ENCODE data around the gene CYP2C19.
"Not testable (repeated sequence)": the region's sequence is repeated elsewhere in the genome, so short reads cannot be mapped to it uniquely, and the experiment has no call there.

Gene CYP2C19

GRCh38 chr10:94785211-94785610, 22.7 kb downstream of the CYP2C19 start:
- TF ChIP-seq CTCF (IDR thresholded peaks at IDR 0.05; ENCODE audit: low read depth, low read length, missing control alignments) = no peak
- no peak overlapping the region for H3K4me3 ChIP-seq (ENCODE audit: low read depth, low read length)
- no peak for DNase-seq
- in situ Hi-C loops (cut with HindIII; ENCODE audit: low pct_ligation_motif_present, low sequenced_read_pairs) = no loop called here
- H3K36me3 ChIP-seq (replicated peaks) = no peaks in the 10 kb centered on the region
- H3K27me3 ChIP-seq (replicated peaks) = no peaks in the 10 kb centered on the region
- no peak overlapping the region for H3K27ac ChIP-seq

- DNase-seq; in situ Hi-C loops (cut with HindIII; ENCODE audit: low pct_ligation_motif_present, low sequenced_read_pairs); H3K27ac ChIP-seq; H3K27me3 ChIP-seq (replicated peaks); H3K4me3 ChIP-seq (ENCODE audit: low read depth, low read length); H3K36me3 ChIP-seq (replicated peaks): not testable (repeated sequence)
Measured at GRCh38 chr10:94800551-94800950, 38.1 kb downstream of the CYP2C19 start.

- in situ Hi-C loops (cut with HindIII; ENCODE audit: low pct_ligation_motif_present, low sequenced_read_pairs) = no loop called here
- Histone ChIP-seq H3K4me3 (ENCODE audit: low read depth, low read length) (no peak overlapping the region), H3K27ac (no peak overlapping the region), H3K27me3 (replicated peaks) (no peaks in the 10 kb centered on the region), H3K36me3 (replicated peaks) (no peaks in the 10 kb centered on the region)
- no peak for DNase-seq
- TF ChIP-seq CTCF (IDR thresholded peaks at IDR 0.05; ENCODE audit: low read depth, low read length, missing control alignments) = no peak
Measured at GRCh38 chr10:94803307-94803706, 40.8 kb downstream of the CYP2C19 start.

- in situ Hi-C loops (cut with HindIII; ENCODE audit: low pct_ligation_motif_present, low sequenced_read_pairs); H3K27ac ChIP-seq; DNase-seq; H3K36me3 ChIP-seq (replicated peaks); H3K4me3 ChIP-seq (ENCODE audit: low read depth, low read length); H3K27me3 ChIP-seq (replicated peaks): not testable (repeated sequence)
Measured at GRCh38 chr10:94830025-94830424, 67.5 kb downstream of the CYP2C19 start.

GRCh38 chr10:94846204-94846603, 83.7 kb downstream of the CYP2C19 start:
- in situ Hi-C loops (cut with HindIII; ENCODE audit: low pct_ligation_motif_present, low sequenced_read_pairs) = no loop called here
- H3K4me3 ChIP-seq (ENCODE audit: low read depth, low read length) = no peak overlapping the region
- TF ChIP-seq CTCF (IDR thresholded peaks at IDR 0.05; ENCODE audit: low read depth, low read length, missing control alignments) = no peak
- H3K27me3 ChIP-seq (replicated peaks) = no peaks in the 10 kb centered on the region
- no peaks in the 10 kb centered on the region for H3K36me3 ChIP-seq (replicated peaks)
- H3K27ac ChIP-seq = no peak overlapping the region
- DNase-seq = no peak

GRCh38 chr10:94850766-94851165, 88.3 kb downstream of the CYP2C19 start:
- H3K27me3 ChIP-seq (replicated peaks) = no peaks in the 10 kb centered on the region
- no peak overlapping the region for H3K27ac ChIP-seq
- H3K36me3 ChIP-seq (replicated peaks) = no peaks in the 10 kb centered on the region
- no peak overlapping the region for H3K4me3 ChIP-seq (ENCODE audit: low read depth, low read length)
- in situ Hi-C loops (cut with HindIII; ENCODE audit: low pct_ligation_motif_present, low sequenced_read_pairs) = no loop called here
- no peak for DNase-seq
- TF ChIP-seq CTCF (IDR thresholded peaks at IDR 0.05; ENCODE audit: low read depth, low read length, missing control alignments) = no peak

GRCh38 chr10:94851263-94851662, 88.8 kb downstream of the CYP2C19 start:
- Histone ChIP-seq H3K36me3 (replicated peaks) (no peaks in the 10 kb centered on the region), H3K27ac (no peak overlapping the region), H3K4me3 (ENCODE audit: low read depth, low read length) (no peak overlapping the region), H3K27me3 (replicated peaks) (no peaks in the 10 kb centered on the region)
- in situ Hi-C loops (cut with HindIII; ENCODE audit: low pct_ligation_motif_present, low sequenced_read_pairs) = no loop called here
- no peak for DNase-seq
- TF ChIP-seq CTCF (IDR thresholded peaks at IDR 0.05; ENCODE audit: low read depth, low read length, missing control alignments) = no peak
